NCI-H1048 (cell line): ENCODE data around the gene ATP5PB.

Experiments
- DNase-seq: peaks from one replicate; lab custom pipeline; 2025; lab: John Stamatoyannopoulos, UW

The ATP5PB gene

GRCh38 chr1:111446967-111447892 is 2.0 kb upstream of the ATP5PB start:
- no peak for DNase-seq

GRCh38 chr1:111448482-111448917 is 764 bp upstream of the ATP5PB start:
- no peak for DNase-seq

GRCh38 chr1:111449703-111450017 is 396 bp downstream of the ATP5PB start:
- no peak for DNase-seq

GRCh38 chr1:111450185-111450584 is 921 bp downstream of the ATP5PB start:
- no peak for DNase-seq

GRCh38 chr1:111452581-111452980 is 3.3 kb downstream of the ATP5PB start:
- DNase-seq, result no peak

- no peak for DNase-seq
Observed at GRCh38 chr1:111453706-111454105, 4.4 kb downstream of the ATP5PB start.

- no peak for DNase-seq
Observed at GRCh38 chr1:111454859-111455641, 5.8 kb downstream of the ATP5PB start.

GRCh38 chr1:111455642-111456031 is 6.4 kb downstream of the ATP5PB start:
- no peak for DNase-seq

- DNase-seq, result no peak
Observed at GRCh38 chr1:111461765-111462164, 12.5 kb downstream of the ATP5PB start.

- DNase-seq, result no peak
Observed at GRCh38 chr1:111462370-111463028, 13.2 kb downstream of the ATP5PB start.

- no peak for DNase-seq
Observed at GRCh38 chr1:111463029-111463683, 13.9 kb downstream of the ATP5PB start.

GRCh38 chr1:111465754-111466153 is 16.5 kb downstream of the ATP5PB start:
- DNase-seq, result no peak

- no peak for DNase-seq
Observed at GRCh38 chr1:111466480-111466879, 17.2 kb downstream of the ATP5PB start.

- DNase-seq, result no peak
Observed at GRCh38 chr1:111467865-111468716, 18.8 kb downstream of the ATP5PB start.

- no peak for DNase-seq
Observed at GRCh38 chr1:111468717-111469100, 19.4 kb downstream of the ATP5PB start.

- DNase-seq, result no peak
Observed at GRCh38 chr1:111469539-111469938, 20.3 kb downstream of the ATP5PB start.

- DNase-seq, result no peak
Observed at GRCh38 chr1:111470596-111470995, 21.3 kb downstream of the ATP5PB start.

- DNase-seq, result no peak
Observed at GRCh38 chr1:111471012-111471411, 21.7 kb downstream of the ATP5PB start.

- DNase-seq, result no peak
Observed at GRCh38 chr1:111471538-111471937, 22.3 kb downstream of the ATP5PB start.

- no peak for DNase-seq
Observed at GRCh38 chr1:111474106-111474505, 24.8 kb downstream of the ATP5PB start.

- no peak for DNase-seq
Observed at GRCh38 chr1:111474521-111474920, 25.3 kb downstream of the ATP5PB start.
